ENCODE results near the gene ARL6IP4. TPM values are rescaled to one million over a fixed set of nuclear protein-coding genes. Genes with fewer than 3 reads are reported as not detected.

The ARL6IP4 gene
- total RNA-seq, 1 donor from 2014 or later = 289 TPM

DNA sequence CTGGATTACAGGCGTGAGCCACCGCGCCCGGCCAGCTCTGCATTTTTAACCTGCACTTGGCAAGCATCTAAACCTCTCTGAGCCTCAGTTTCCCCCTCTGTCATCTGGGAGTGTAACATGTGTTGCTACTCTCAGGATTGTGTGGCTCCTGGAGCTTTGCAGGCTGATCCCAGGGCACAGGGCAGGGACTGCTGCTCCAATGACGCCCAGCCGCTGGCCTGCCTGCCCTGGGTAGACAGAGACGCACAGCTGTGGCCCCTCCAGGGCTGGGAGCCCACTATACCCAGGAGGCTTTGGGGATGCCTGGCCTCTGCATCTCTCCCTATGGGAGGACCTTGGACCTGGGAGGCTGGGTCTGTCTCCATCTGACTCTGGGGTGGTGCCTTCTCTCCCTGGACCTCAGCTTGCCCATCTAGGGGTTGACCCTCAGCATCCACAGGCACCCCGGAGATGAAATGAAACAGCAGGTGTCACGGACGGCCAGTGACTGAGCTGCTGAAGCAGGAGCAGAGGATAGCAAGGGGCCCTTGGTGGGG, 13.7 kb downstream of the ARL6IP4 start:
- Histone ChIP-seq H3K36me3 (ENCODE audit: control insufficient read depth, insufficient read depth, low read length) (no peaks in the 10 kb centered on the region), H3K4me3 (ENCODE audit: low read depth, low read length) (no peak overlapping the region), H3K27me3 (ENCODE audit: control insufficient read depth, insufficient read depth, low read length) (no peaks in the 10 kb centered on the region)
- no peak for TF ChIP-seq CTCF (IDR thresholded peaks at IDR 0.05; ENCODE audit: insufficient read depth, low read length, poor library complexity, severe bottlenecking)
- no peak for DNase-seq (ENCODE audit: low read depth)

- no peak for TF ChIP-seq CTCF (IDR thresholded peaks at IDR 0.05; ENCODE audit: insufficient read depth, low read length, poor library complexity, severe bottlenecking)
- H3K4me3 ChIP-seq (ENCODE audit: low read depth, low read length) = no peak overlapping the region
- H3K36me3 ChIP-seq (ENCODE audit: control insufficient read depth, insufficient read depth, low read length) = no peaks in the 10 kb centered on the region
- DNase-seq (ENCODE audit: low read depth) = no peak
- no peaks in the 10 kb centered on the region for H3K27me3 ChIP-seq (ENCODE audit: control insufficient read depth, insufficient read depth, low read length)
Measured at GRCh38 chr12:122994781-122995502, 14.5 kb downstream of the ARL6IP4 start.

- no peak overlapping the region for H3K4me3 ChIP-seq (ENCODE audit: low read depth, low read length)
- no peak for TF ChIP-seq CTCF (IDR thresholded peaks at IDR 0.05; ENCODE audit: insufficient read depth, low read length, poor library complexity, severe bottlenecking)
- H3K27me3 ChIP-seq (ENCODE audit: control insufficient read depth, insufficient read depth, low read length) = no peaks in the 10 kb centered on the region
- DNase-seq (ENCODE audit: low read depth) = no peak
- no peaks in the 10 kb centered on the region for H3K36me3 ChIP-seq (ENCODE audit: control insufficient read depth, insufficient read depth, low read length)
Measured at GRCh38 chr12:122995503-122996187, 15.2 kb downstream of the ARL6IP4 start.

- TF ChIP-seq CTCF (IDR thresholded peaks at IDR 0.05; ENCODE audit: insufficient read depth, low read length, poor library complexity, severe bottlenecking) = no peak
- DNase-seq (ENCODE audit: low read depth) = no peak
- Histone ChIP-seq H3K27me3 (ENCODE audit: control insufficient read depth, insufficient read depth, low read length) (no peaks in the 10 kb centered on the region), H3K4me3 (ENCODE audit: low read depth, low read length) (no peak overlapping the region), H3K36me3 (ENCODE audit: control insufficient read depth, insufficient read depth, low read length) (no peaks in the 10 kb centered on the region)
Measured at GRCh38 chr12:122996188-122996601, 15.7 kb downstream of the ARL6IP4 start.

DNA sequence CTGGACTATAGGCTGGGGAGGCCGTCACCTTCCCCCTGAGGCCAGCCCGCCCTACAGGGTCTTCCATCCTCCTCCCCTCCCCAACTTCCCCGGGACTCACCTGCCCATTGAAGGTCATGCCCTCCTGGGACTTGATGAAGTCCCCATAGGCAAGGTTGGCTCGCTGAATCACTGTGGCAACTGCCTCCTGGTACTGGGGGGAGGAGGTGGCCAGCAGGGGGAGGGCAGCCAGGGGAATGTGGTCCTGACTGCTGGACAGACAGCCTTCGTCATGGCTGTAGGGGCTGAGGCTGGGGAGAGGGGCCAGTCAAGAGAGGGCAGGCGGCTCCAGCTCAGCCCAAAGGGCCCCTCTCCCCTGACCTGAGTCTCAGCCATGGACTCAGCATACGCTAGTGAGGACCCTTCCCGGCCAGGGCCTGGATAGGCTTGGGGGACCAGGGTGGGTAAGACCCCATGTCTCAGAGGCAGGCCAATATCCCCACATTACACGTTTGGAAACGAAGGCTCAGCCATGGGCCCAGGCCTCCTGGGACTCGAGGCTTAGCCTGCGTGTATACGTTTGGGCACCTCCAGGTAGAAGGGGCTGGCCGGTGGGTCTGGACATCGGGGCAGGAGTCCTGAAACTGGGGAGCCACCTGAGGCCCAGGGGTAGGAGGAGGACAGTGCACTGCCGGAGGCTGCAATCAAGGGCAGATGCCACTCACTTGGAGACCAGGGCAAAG, 16.3 kb downstream of the ARL6IP4 start:
- Histone ChIP-seq H3K27me3 (ENCODE audit: control insufficient read depth, insufficient read depth, low read length) (no peaks in the 10 kb centered on the region), H3K36me3 (ENCODE audit: control insufficient read depth, insufficient read depth, low read length) (no peaks in the 10 kb centered on the region), H3K4me3 (ENCODE audit: low read depth, low read length) (no peak overlapping the region)
- no peak for TF ChIP-seq CTCF (IDR thresholded peaks at IDR 0.05; ENCODE audit: insufficient read depth, low read length, poor library complexity, severe bottlenecking)
- DNase-seq (ENCODE audit: low read depth) = no peak
